Epithelial cell of proximal tubule (primary cell): ENCODE results near the gene KCNN4. TPM values are rescaled to one million over a fixed set of nuclear protein-coding genes. Genes with fewer than 3 reads are reported as not detected.
"Not testable (repeated sequence)": the region's sequence is repeated elsewhere in the genome, so short reads cannot be mapped to it uniquely, and the experiment has no call there.

Experiments
- DNase-seq: peaks from one replicate; pipeline ENCODE4 v3.0.0-alpha.2; 2011; ENCODE audit warnings: low read depth
- H3K4me3 ChIP-seq: 2 replicates; pipeline ENCODE4 v1.5.1; 2011; ENCODE audit warnings: low read depth, mild to moderate bottlenecking, low read length
- total RNA-seq: library from RNA; depleted of rRNA; stranded (reverse); fragments of >200 nt; gene quantifications from 2 replicates; pipeline ENCODE4 v1.2.3, GENCODE V29; 2015
- TF ChIP-seq, protein P1 (sequence below): conservative IDR thresholded peaks from 2 replicates; pipeline ENCODE4 v1.5.1; 2012; ENCODE audit warnings: low read depth, mild to moderate bottlenecking, low read length

Gene KCNN4
- 8.3 and 11.6 TPM in 2 replicates for total RNA-seq

DNA sequence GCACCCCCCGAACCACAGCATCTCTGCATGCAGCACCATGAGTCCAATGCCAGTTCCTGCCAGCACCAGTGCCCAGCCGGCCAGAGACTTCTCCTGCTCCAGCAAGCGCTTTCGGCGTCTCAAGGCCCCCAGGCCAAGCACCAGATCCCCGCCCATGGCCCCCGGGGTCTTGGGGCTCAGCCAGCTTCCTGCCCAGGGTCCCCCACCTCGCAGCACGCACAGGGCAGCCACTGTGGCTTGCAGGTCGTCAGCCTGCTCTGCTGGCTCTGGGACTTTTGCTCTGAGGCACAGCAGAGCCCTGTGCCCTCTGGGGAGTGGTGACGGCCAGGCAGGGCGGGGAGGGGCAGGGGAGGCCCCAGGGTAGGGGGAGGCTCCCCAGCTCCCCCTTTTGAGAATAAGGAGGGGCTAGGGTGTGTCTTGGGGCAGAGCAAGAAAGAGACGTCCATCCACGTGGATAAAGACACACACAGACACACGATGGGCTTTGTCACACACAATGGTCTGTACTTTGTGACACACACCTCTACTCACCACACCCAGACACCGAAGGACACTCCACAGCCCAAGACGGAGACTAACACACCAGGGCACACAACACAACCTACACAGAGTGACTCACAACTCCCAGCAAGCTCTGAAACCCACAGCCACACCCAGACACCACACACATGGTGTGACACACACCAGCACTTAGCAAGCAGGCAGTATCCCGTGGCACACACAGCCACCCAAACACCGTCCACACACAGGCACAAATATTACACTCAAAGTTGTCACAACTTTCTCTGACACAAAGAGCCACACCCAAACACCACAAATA lies at the start of gene KCNN4:
Gene KCNN4 (minus strand): TSS at position 268 of the 820 bp plus-strand sequence. CDS start 112 bp downstream, at position 156.
- no peak within 1 kb of the TSS for H3K4me3 ChIP-seq
- DNase-seq: no peak

DNA sequence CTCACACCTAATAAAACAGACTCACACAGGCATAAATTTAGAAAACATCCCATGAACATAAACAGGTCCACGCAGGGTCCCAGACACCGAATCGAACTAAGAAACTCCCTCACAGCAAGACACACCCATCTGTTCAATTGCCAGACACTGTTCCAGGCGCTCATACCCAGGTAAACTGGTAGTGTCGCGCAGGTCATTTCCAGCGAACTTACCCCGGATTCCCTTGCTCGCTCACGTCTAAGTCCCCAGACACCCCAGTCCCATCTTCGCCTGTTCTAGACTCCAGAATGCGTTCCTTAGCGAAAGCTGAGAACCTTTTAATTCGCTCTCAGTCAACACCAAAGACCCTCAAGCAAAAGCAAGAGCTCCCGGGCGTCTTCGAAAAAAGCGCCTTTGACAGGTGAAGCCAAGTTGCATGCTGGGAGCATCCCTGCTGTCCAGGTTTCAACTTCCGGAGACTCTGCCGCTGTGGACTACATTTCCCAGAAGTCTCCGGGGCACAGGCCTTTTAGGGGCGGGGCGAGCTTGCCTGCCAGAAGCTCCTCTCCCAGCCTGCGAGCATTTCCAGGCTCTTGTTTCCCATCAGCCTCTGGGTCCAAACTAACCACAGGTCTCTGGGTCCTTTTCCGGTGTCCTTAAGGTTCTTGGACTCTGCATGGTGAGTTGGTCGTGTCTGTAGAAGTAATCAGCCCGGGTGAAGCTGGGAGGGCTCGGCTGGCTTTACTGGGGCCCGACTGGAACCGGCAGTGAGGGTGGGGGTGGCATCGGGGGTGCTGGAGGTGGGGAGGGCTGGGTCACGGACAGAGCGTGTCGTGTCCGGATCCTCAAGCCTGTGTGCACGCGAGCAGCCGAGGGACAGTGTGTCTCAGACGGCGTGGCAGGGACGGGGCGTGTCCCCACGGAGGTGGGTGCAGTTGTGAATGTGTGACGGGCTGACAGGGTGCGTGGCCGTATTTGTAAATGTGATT lies 46.3 kb upstream of the KCNN4 start, which contains the start of gene ZNF283:
Gene ZNF283 (plus strand): TSS at position 535 of the 968 bp plus-strand sequence. CDS start 6,184 bp downstream, outside the sequence.
- DNase-seq: peak; percentile 60
- H3K4me3 ChIP-seq: peak within 1 kb of the TSS; percentile 69
- TF ChIP-seq, protein P1, sequence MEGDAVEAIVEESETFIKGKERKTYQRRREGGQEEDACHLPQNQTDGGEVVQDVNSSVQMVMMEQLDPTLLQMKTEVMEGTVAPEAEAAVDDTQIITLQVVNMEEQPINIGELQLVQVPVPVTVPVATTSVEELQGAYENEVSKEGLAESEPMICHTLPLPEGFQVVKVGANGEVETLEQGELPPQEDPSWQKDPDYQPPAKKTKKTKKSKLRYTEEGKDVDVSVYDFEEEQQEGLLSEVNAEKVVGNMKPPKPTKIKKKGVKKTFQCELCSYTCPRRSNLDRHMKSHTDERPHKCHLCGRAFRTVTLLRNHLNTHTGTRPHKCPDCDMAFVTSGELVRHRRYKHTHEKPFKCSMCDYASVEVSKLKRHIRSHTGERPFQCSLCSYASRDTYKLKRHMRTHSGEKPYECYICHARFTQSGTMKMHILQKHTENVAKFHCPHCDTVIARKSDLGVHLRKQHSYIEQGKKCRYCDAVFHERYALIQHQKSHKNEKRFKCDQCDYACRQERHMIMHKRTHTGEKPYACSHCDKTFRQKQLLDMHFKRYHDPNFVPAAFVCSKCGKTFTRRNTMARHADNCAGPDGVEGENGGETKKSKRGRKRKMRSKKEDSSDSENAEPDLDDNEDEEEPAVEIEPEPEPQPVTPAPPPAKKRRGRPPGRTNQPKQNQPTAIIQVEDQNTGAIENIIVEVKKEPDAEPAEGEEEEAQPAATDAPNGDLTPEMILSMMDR: no peak

More for the DNA sequence above, at the start of gene KCNN4:
- TF ChIP-seq, protein P1: no peak

DNA sequence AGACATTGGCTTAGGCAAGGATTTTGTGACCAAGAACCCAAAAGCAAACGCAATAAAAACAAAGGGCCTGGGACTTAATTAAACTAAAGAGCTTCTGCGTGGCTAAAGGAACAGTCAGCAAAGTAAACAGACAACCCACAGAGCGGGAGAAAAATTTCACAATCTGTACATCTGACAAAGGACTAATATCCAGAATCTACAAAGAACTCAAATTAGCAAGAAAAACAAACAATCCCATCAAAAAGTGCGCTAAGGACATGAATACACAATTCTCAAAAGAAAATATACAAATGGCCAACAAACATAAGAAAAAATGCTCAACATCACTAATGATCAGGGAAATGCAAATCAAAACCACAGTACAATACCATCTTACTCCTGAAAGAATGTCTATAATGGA lies 43.8 kb upstream of the KCNN4 start:
- H3K4me3 ChIP-seq, DNase-seq: not testable (repeated sequence)

- H3K4me3 ChIP-seq, DNase-seq: not testable (repeated sequence)
Observed at GRCh38 chr19:43823856-43824255, 43.1 kb upstream of the KCNN4 start.

GRCh38 chr19:43820884-43821215 lies 40.1 kb upstream of the KCNN4 start:
- DNase-seq: no peak
- H3K4me3 ChIP-seq: peak overlapping the region; percentile 43
- TF ChIP-seq, protein P1: no peak

- H3K4me3 ChIP-seq: peak overlapping the region; percentile 43
- TF ChIP-seq, protein P1: no peak
- DNase-seq: no peak
Observed at GRCh38 chr19:43820098-43820883, 39.5 kb upstream of the KCNN4 start.

DNA sequence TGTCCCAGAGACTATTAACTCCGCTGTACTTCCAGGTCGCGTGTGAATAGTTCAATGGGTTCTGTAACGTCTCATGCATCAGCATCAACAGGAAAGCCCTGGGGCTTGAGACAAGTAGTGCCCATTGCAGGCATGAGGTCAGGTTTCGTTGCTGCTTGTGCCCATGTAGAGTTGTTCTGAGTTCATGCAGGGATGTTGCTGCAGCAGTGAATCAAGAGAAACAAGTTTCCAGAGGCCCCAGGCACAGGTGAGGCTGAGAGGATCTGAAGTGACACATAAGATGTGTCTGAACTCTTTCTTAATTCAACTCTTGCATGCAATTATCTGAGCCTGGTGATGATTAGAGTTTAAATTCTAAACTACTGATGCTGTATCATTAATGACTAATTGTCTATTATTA lies 37.7 kb upstream of the KCNN4 start:
- TF ChIP-seq, protein P1: no peak
- H3K4me3 ChIP-seq: no peak overlapping the region
- DNase-seq: no peak

- not testable (repeated sequence) for H3K4me3 ChIP-seq, DNase-seq
Observed at GRCh38 chr19:43817454-43817853, 36.7 kb upstream of the KCNN4 start.
